ENCODE data around the gene CCDC57.
A peak's percentile ranks its signal among the peaks of the same experiment; 100 is the strongest.

The CCDC57 gene

GRCh38 chr17:82116246-82116645 is 96.4 kb downstream of the CCDC57 start:
- H3K4me1 ChIP-seq (ENCODE audit: control insufficient read depth, low read depth, low read length): peaks cover 13% of the 10 kb centered on the region
- H3K27ac ChIP-seq (ENCODE audit: low read depth, low read length): no peak overlapping the region
- no CpG with 5 or more reads among the region's 6 CpGs for WGBS (ENCODE audit: extremely low coverage, insufficient coverage, low lambda C conversion rate)
- H3K79me2 ChIP-seq (ENCODE audit: control insufficient read depth, insufficient read depth, low read length): no peaks in the 10 kb centered on the region
- H3K23ac ChIP-seq (ENCODE audit: low read length): no peak overlapping the region
- H2BK15ac ChIP-seq (replicated peaks; ENCODE audit: low read depth): no peak overlapping the region
- DNase-seq: peak; percentile 57
- H3K27me3 ChIP-seq (ENCODE audit: insufficient read depth, low read length, poor library complexity): no peaks in the 10 kb centered on the region
- no peak overlapping the region for H3K18ac ChIP-seq (ENCODE audit: low read length)
- H3K4ac ChIP-seq (ENCODE audit: low read depth, low read length): no peak overlapping the region
- H3K9ac ChIP-seq (ENCODE audit: low read length): no peak overlapping the region
- H3K79me1 ChIP-seq (ENCODE audit: low read length): no peaks in the 10 kb centered on the region
- H4K5ac ChIP-seq (ENCODE audit: low read length): no peak overlapping the region
- no peak overlapping the region for H3K56ac ChIP-seq (ENCODE audit: low read length)
- H2BK120ac ChIP-seq (ENCODE audit: low read depth, low read length): no peak overlapping the region
- no peak overlapping the region for H3K4me2 ChIP-seq (ENCODE audit: low read length)
- H2AK5ac ChIP-seq (ENCODE audit: low read length): no peak overlapping the region
- no peak overlapping the region for H3K4me3 ChIP-seq (ENCODE audit: low read length)
- no peak overlapping the region for H4K8ac ChIP-seq (ENCODE audit: low read depth, low read length)
- H2BK5ac ChIP-seq (ENCODE audit: low read length): no peak overlapping the region
- no peaks in the 10 kb centered on the region for H3K36me3 ChIP-seq (ENCODE audit: control insufficient read depth, insufficient read depth, low read length)

- Histone ChIP-seq H3K4me1 (ENCODE audit: control insufficient read depth, low read depth, low read length) (peaks cover 13% of the 10 kb centered on the region), H3K79me2 (ENCODE audit: control insufficient read depth, insufficient read depth, low read length) (no peaks in the 10 kb centered on the region), H2AK5ac (ENCODE audit: low read length) (no peak overlapping the region), H3K4me2 (ENCODE audit: low read length) (no peak overlapping the region), H3K36me3 (ENCODE audit: control insufficient read depth, insufficient read depth, low read length) (no peaks in the 10 kb centered on the region), H3K23ac (ENCODE audit: low read length) (no peak overlapping the region), H3K4me3 (ENCODE audit: low read length) (no peak overlapping the region), H3K18ac (ENCODE audit: low read length) (no peak overlapping the region), H2BK5ac (ENCODE audit: low read length) (no peak overlapping the region), H3K4ac (ENCODE audit: low read depth, low read length) (no peak overlapping the region), H3K56ac (ENCODE audit: low read length) (no peak overlapping the region), H4K5ac (ENCODE audit: low read length) (no peak overlapping the region), H2BK120ac (ENCODE audit: low read depth, low read length) (no peak overlapping the region), H3K27ac (ENCODE audit: low read depth, low read length) (no peak overlapping the region), H4K8ac (ENCODE audit: low read depth, low read length) (no peak overlapping the region), H3K9ac (ENCODE audit: low read length) (no peak overlapping the region), H3K79me1 (ENCODE audit: low read length) (no peaks in the 10 kb centered on the region), H3K27me3 (ENCODE audit: insufficient read depth, low read length, poor library complexity) (no peaks in the 10 kb centered on the region), H2BK15ac (replicated peaks; ENCODE audit: low read depth) (no peak overlapping the region)
- no peak for DNase-seq
- no CpG with 5 or more reads among the region's 9 CpGs for WGBS (ENCODE audit: extremely low coverage, insufficient coverage, low lambda C conversion rate)
Measured at GRCh38 chr17:82114872-82115271, 97.8 kb downstream of the CCDC57 start.

- Histone ChIP-seq H4K8ac (ENCODE audit: low read depth, low read length) (no peak overlapping the region), H2AK5ac (ENCODE audit: low read length) (no peak overlapping the region), H3K9ac (ENCODE audit: low read length) (no peak overlapping the region), H3K23ac (ENCODE audit: low read length) (no peak overlapping the region), H4K5ac (ENCODE audit: low read length) (no peak overlapping the region), H3K79me2 (ENCODE audit: control insufficient read depth, insufficient read depth, low read length) (no peaks in the 10 kb centered on the region), H3K27me3 (ENCODE audit: insufficient read depth, low read length, poor library complexity) (no peaks in the 10 kb centered on the region), H2BK5ac (ENCODE audit: low read length) (no peak overlapping the region), H3K18ac (ENCODE audit: low read length) (no peak overlapping the region), H3K4me3 (ENCODE audit: low read length) (no peak overlapping the region), H3K79me1 (ENCODE audit: low read length) (no peaks in the 10 kb centered on the region), H3K4me1 (ENCODE audit: control insufficient read depth, low read depth, low read length) (peaks cover 12% of the 10 kb centered on the region), H3K36me3 (ENCODE audit: control insufficient read depth, insufficient read depth, low read length) (no peaks in the 10 kb centered on the region), H2BK15ac (replicated peaks; ENCODE audit: low read depth) (no peak overlapping the region), H3K56ac (ENCODE audit: low read length) (no peak overlapping the region), H3K4me2 (ENCODE audit: low read length) (no peak overlapping the region), H2BK120ac (ENCODE audit: low read depth, low read length) (no peak overlapping the region), H3K4ac (ENCODE audit: low read depth, low read length) (no peak overlapping the region), H3K27ac (ENCODE audit: low read depth, low read length) (no peak overlapping the region)
- no CpG with 5 or more reads among the region's 10 CpGs for WGBS (ENCODE audit: extremely low coverage, insufficient coverage, low lambda C conversion rate)
- DNase-seq: no peak
Measured at GRCh38 chr17:82114447-82114846, 98.2 kb downstream of the CCDC57 start.

GRCh38 chr17:82113941-82114340 is 98.7 kb downstream of the CCDC57 start:
- Histone ChIP-seq H3K9ac (ENCODE audit: low read length) (no peak overlapping the region), H3K27me3 (ENCODE audit: insufficient read depth, low read length, poor library complexity) (no peaks in the 10 kb centered on the region), H3K4me3 (ENCODE audit: low read length) (no peak overlapping the region), H4K8ac (ENCODE audit: low read depth, low read length) (no peak overlapping the region), H4K5ac (ENCODE audit: low read length) (no peak overlapping the region), H2BK120ac (ENCODE audit: low read depth, low read length) (no peak overlapping the region), H3K56ac (ENCODE audit: low read length) (no peak overlapping the region), H3K79me1 (ENCODE audit: low read length) (no peaks in the 10 kb centered on the region), H3K23ac (ENCODE audit: low read length) (no peak overlapping the region), H3K4ac (ENCODE audit: low read depth, low read length) (no peak overlapping the region), H3K4me1 (ENCODE audit: control insufficient read depth, low read depth, low read length) (peaks cover 10% of the 10 kb centered on the region), H3K36me3 (ENCODE audit: control insufficient read depth, insufficient read depth, low read length) (no peaks in the 10 kb centered on the region), H2AK5ac (ENCODE audit: low read length) (no peak overlapping the region), H3K27ac (ENCODE audit: low read depth, low read length) (no peak overlapping the region), H2BK5ac (ENCODE audit: low read length) (no peak overlapping the region), H2BK15ac (replicated peaks; ENCODE audit: low read depth) (no peak overlapping the region), H3K18ac (ENCODE audit: low read length) (no peak overlapping the region), H3K4me2 (ENCODE audit: low read length) (no peak overlapping the region), H3K79me2 (ENCODE audit: control insufficient read depth, insufficient read depth, low read length) (no peaks in the 10 kb centered on the region)
- DNase-seq: no peak
- WGBS (ENCODE audit: extremely low coverage, insufficient coverage, low lambda C conversion rate): no CpG with 5 or more reads among the region's 13 CpGs

DNA sequence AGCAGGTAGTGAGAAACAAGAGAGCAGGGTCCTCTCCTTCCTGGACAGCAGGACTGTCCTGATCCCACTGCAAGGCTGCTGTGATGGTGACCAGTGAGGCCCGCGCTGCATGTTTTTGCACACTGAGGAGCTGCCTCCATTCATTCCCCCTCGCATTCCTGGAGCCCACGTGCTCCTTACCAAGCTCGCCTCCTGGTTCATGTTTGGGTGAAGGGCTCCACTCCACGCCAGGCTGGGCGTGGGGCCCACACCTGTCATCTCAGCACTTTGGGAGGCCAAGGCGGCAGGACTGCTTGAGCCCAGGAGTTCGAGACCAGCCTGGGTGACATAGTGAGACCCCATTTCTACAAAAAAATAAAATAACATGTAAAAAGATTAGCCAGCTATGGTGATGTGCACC is 99.2 kb downstream of the CCDC57 start:
- Histone ChIP-seq H4K5ac (ENCODE audit: low read length) (no peak overlapping the region), H3K23ac (ENCODE audit: low read length) (no peak overlapping the region), H3K9ac (ENCODE audit: low read length) (no peak overlapping the region), H2BK120ac (ENCODE audit: low read depth, low read length) (no peak overlapping the region), H3K36me3 (ENCODE audit: control insufficient read depth, insufficient read depth, low read length) (no peaks in the 10 kb centered on the region), H3K4me2 (ENCODE audit: low read length) (no peak overlapping the region), H3K27me3 (ENCODE audit: insufficient read depth, low read length, poor library complexity) (no peaks in the 10 kb centered on the region), H3K4me3 (ENCODE audit: low read length) (no peak overlapping the region), H2AK5ac (ENCODE audit: low read length) (no peak overlapping the region), H2BK15ac (replicated peaks; ENCODE audit: low read depth) (no peak overlapping the region), H3K27ac (ENCODE audit: low read depth, low read length) (no peak overlapping the region), H3K18ac (ENCODE audit: low read length) (no peak overlapping the region), H3K56ac (ENCODE audit: low read length) (no peak overlapping the region), H2BK5ac (ENCODE audit: low read length) (no peak overlapping the region), H3K79me2 (ENCODE audit: control insufficient read depth, insufficient read depth, low read length) (no peaks in the 10 kb centered on the region), H3K4ac (ENCODE audit: low read depth, low read length) (no peak overlapping the region), H4K8ac (ENCODE audit: low read depth, low read length) (no peak overlapping the region), H3K4me1 (ENCODE audit: control insufficient read depth, low read depth, low read length) (peaks cover 8% of the 10 kb centered on the region), H3K79me1 (ENCODE audit: low read length) (no peaks in the 10 kb centered on the region)
- no peak for DNase-seq
- no CpG with 5 or more reads among the region's 9 CpGs for WGBS (ENCODE audit: extremely low coverage, insufficient coverage, low lambda C conversion rate)

- Histone ChIP-seq H3K4me3 (ENCODE audit: low read length) (no peak overlapping the region), H3K27ac (ENCODE audit: low read depth, low read length) (no peak overlapping the region), H3K27me3 (ENCODE audit: insufficient read depth, low read length, poor library complexity) (no peaks in the 10 kb centered on the region), H2BK120ac (ENCODE audit: low read depth, low read length) (no peak overlapping the region), H3K18ac (ENCODE audit: low read length) (no peak overlapping the region), H3K9ac (ENCODE audit: low read length) (no peak overlapping the region), H3K4me2 (ENCODE audit: low read length) (no peak overlapping the region), H4K5ac (ENCODE audit: low read length) (no peak overlapping the region), H4K8ac (ENCODE audit: low read depth, low read length) (no peak overlapping the region), H3K36me3 (ENCODE audit: control insufficient read depth, insufficient read depth, low read length) (no peaks in the 10 kb centered on the region), H2BK5ac (ENCODE audit: low read length) (no peak overlapping the region), H3K4ac (ENCODE audit: low read depth, low read length) (no peak overlapping the region), H3K79me1 (ENCODE audit: low read length) (no peaks in the 10 kb centered on the region), H3K23ac (ENCODE audit: low read length) (no peak overlapping the region), H3K79me2 (ENCODE audit: control insufficient read depth, insufficient read depth, low read length) (no peaks in the 10 kb centered on the region), H3K4me1 (ENCODE audit: control insufficient read depth, low read depth, low read length) (peaks cover 5% of the 10 kb centered on the region), H2BK15ac (replicated peaks; ENCODE audit: low read depth) (no peak overlapping the region), H3K56ac (ENCODE audit: low read length) (no peak overlapping the region), H2AK5ac (ENCODE audit: low read length) (no peak overlapping the region)
- no CpG with 5 or more reads among the region's 6 CpGs for WGBS (ENCODE audit: extremely low coverage, insufficient coverage, low lambda C conversion rate)
- DNase-seq: no peak
Measured at GRCh38 chr17:82112914-82113311, 99.7 kb downstream of the CCDC57 start.

Data from mesendoderm (in vitro differentiated cells).